ENCODE results near the gene IQCK.

Gene IQCK

GRCh38 chr16:19728636-19728965, 10.5 kb downstream of the IQCK start:
- H3K9me3 Mint-ChIP-seq: no peaks in the 10 kb centered on the region
- H3K4me1 Mint-ChIP-seq: no peaks in the 10 kb centered on the region
- no peak overlapping the region for H3K27ac Mint-ChIP-seq
- ATAC-seq (no peak), DNase-seq (no peak)
- H3K27me3 Mint-ChIP-seq: no peaks in the 10 kb centered on the region
- H3K4me3 Mint-ChIP-seq: no peak overlapping the region

GRCh38 chr16:19733551-19733950, 15.5 kb downstream of the IQCK start:
- Mint-ChIP-seq H3K9me3 (no peaks in the 10 kb centered on the region), H3K4me1 (no peaks in the 10 kb centered on the region), H3K4me3 (no peak overlapping the region), H3K27me3 (no peaks in the 10 kb centered on the region), H3K27ac (no peak overlapping the region)
- ATAC-seq: no peak
- no peak for DNase-seq

GRCh38 chr16:19735074-19735867, 17.2 kb downstream of the IQCK start:
- H3K9me3 Mint-ChIP-seq: no peaks in the 10 kb centered on the region
- ATAC-seq: no peak

DNA sequence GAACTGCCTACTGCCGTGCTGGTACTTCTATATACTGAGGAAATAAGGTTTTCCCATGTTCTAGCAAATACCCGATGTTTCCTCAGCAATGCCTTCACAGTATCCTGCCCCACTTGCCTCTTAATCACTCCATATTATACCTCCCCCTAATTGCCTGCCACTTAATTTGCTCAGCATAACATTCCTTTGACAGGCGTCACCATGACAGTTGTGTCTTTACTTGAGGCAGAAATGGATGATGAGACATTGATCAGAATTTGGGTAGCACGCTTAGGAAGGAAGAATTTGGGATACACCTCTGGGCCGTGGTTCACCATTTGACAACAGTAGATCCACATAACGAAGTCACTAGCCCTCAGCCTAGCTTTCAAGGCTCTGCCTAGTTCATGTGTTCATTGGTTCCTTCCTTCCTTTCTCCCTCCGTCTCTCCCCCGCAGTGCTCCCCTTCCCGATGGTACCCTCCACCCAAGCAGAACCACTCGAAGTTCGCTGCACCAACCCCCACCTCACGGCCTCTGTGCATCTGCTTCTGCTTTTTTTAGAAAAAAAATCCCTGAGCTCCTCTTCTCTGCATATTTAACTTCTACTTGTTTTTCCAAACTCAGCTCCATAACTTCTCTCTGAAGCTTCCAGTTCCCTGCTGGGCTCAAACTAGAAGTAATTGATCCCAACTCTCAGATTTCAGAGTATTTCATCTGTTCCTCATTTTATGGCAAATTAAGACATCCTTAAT, 19.4 kb downstream of the IQCK start:
- Mint-ChIP-seq H3K4me1 (no peaks in the 10 kb centered on the region), H3K9me3 (no peaks in the 10 kb centered on the region), H3K27ac (no peak overlapping the region), H3K4me3 (no peak overlapping the region), H3K27me3 (no peaks in the 10 kb centered on the region)
- ATAC-seq (no peak), DNase-seq (no peak)

More at GRCh38 chr16:19735074-19735867, 17.2 kb downstream of the IQCK start:
- Mint-ChIP-seq H3K4me3 (no peak overlapping the region), H3K27ac (no peak overlapping the region), H3K27me3 (no peaks in the 10 kb centered on the region), H3K4me1 (no peaks in the 10 kb centered on the region)
- DNase-seq: no peak

DNA sequence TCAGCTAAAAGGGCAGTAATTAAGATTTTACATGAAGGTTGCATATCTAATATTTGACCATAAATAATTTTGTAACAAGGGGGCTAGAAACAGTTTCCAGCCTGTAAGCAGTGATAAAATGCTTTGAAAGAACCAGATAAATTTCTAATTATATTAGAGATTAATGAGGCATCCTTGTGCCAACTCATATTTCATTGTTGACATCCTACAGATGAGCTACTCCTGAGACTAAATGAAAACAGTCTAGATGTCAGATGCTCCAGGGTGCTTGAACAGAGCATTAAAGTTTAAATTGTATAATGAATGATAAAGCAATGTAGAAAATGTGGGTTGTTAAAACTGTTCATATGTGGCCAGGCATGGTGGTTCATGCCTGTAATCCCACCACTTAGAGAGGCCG, 23.3 kb downstream of the IQCK start:
- ATAC-seq: no peak
- H3K4me1 Mint-ChIP-seq: no peaks in the 10 kb centered on the region
- no peak for DNase-seq
- no peaks in the 10 kb centered on the region for H3K9me3 Mint-ChIP-seq
- no peak overlapping the region for H3K27ac Mint-ChIP-seq
- H3K4me3 Mint-ChIP-seq: no peak overlapping the region
- H3K27me3 Mint-ChIP-seq: no peaks in the 10 kb centered on the region

- H3K9me3 Mint-ChIP-seq: no peaks in the 10 kb centered on the region
- ATAC-seq: no peak
- H3K4me1 Mint-ChIP-seq: no peaks in the 10 kb centered on the region
- DNase-seq: no peak
- no peaks in the 10 kb centered on the region for H3K27me3 Mint-ChIP-seq
- no peak overlapping the region for H3K27ac Mint-ChIP-seq
- no peak overlapping the region for H3K4me3 Mint-ChIP-seq
Observed at GRCh38 chr16:19743816-19744159, 25.7 kb downstream of the IQCK start.

- Mint-ChIP-seq H3K27ac (no peak overlapping the region), H3K27me3 (no peaks in the 10 kb centered on the region), H3K4me1 (no peaks in the 10 kb centered on the region), H3K4me3 (no peak overlapping the region), H3K9me3 (no peaks in the 10 kb centered on the region)
- DNase-seq (no peak), ATAC-seq (no peak)
Observed at GRCh38 chr16:19744670-19745069, 26.6 kb downstream of the IQCK start.

DNA sequence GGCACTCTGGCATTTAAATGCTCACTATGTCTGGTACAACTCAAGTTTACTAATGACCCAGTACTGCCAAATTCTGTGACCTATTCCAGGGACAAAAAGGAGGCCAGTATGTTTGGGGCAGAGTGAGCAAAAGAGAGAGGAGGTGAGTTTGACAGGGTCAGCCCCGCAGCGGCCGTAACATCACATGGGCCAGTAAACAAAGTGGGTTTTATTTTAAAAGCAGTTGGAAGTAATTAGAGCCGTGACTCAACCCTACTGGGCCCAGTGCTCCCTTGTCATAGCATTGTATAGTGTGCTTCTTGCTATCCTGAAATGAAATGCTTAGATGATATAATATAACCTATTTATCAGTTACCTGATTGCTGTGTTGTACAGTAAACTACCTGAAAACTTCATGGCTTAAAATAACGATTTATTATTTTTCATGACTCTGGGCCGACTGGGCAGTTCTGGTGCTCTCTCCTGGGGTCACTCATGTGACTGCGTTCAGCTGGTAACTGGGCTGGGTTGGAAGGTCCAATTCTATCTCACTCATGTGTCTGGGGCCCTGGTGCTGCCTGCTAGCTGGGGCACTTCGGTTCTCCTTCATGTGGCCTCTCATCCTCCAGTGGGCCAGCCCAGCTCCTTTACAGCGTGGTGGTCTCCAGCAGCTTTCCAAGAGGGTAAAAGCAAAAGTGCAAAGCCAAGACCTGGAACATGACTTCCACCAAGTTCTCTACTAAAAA, 27.4 kb downstream of the IQCK start:
- Mint-ChIP-seq H3K9me3 (no peaks in the 10 kb centered on the region), H3K27ac (peak overlapping the region in 1 of 2 donors; percentile 29)
- no peak for ATAC-seq

GRCh38 chr16:19746561-19746960, 28.5 kb downstream of the IQCK start:
- H3K27ac Mint-ChIP-seq: no peak overlapping the region
- H3K4me3 Mint-ChIP-seq: no peak overlapping the region
- no peak for ATAC-seq
- no peaks in the 10 kb centered on the region for H3K9me3 Mint-ChIP-seq
- H3K27me3 Mint-ChIP-seq: no peaks in the 10 kb centered on the region
- DNase-seq: no peak
- H3K4me1 Mint-ChIP-seq: no peaks in the 10 kb centered on the region

More for the DNA sequence above, 27.4 kb downstream of the IQCK start:
- Mint-ChIP-seq H3K27me3 (no peaks in the 10 kb centered on the region), H3K4me1 (no peaks in the 10 kb centered on the region), H3K4me3 (no peak overlapping the region)
- DNase-seq: no peak

- Mint-ChIP-seq H3K27me3 (no peaks in the 10 kb centered on the region), H3K27ac (no peak overlapping the region), H3K4me3 (no peak overlapping the region), H3K9me3 (no peaks in the 10 kb centered on the region), H3K4me1 (no peaks in the 10 kb centered on the region)
- DNase-seq (no peak), ATAC-seq (no peak)
Observed at GRCh38 chr16:19748389-19749168, 30.5 kb downstream of the IQCK start.

- Mint-ChIP-seq H3K27ac (no peak overlapping the region), H3K4me3 (no peak overlapping the region), H3K27me3 (no peaks in the 10 kb centered on the region), H3K9me3 (no peaks in the 10 kb centered on the region), H3K4me1 (no peaks in the 10 kb centered on the region)
- DNase-seq: no peak
- ATAC-seq: no peak
Observed at GRCh38 chr16:19749571-19750080, 31.6 kb downstream of the IQCK start.

DNA sequence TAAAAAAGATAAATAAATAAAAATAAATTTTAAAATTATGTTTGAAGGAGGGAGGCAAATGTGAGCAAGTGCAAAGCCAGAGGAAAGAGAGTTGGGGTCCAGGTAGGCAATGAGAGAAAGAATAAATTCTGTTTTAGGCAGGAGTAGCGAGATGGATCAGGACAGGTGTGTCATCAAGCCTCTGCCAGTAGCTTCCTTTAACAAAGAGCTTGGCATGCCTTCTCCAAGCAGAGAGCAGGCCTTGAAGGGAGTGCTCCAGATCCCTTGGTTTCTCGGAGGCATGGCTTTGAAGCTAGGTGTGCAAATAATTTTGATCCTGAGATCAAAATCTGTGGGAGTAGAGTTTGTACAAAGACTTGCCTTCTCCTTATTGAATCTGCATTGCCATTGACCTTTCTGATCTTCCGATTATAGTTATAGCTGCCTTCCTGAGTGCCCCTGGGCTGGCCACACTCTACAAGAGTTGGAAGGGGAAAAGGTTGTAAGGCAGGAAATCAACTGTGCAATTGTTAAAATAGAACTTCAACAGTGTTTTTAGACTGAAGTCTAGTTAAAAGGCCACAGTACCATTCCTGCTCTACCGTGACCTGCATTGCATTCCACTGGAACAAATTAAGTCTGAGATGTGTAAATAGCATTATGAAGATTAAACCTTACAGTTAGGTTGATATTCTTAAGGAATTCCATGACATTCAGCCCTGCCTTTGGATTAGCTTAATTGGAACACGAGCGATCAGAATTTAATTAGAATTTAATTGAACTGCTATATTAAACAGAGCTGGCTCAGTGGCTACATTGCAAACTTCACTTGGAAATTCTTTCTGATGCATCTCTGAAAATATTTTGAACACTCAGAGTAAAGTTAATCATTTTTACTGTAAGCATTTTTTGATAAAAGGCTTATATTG, 33.7 kb downstream of the IQCK start:
- Mint-ChIP-seq H3K4me3 (no peak overlapping the region), H3K4me1 (no peaks in the 10 kb centered on the region), H3K27me3 (no peaks in the 10 kb centered on the region), H3K27ac (no peak overlapping the region), H3K9me3 (no peaks in the 10 kb centered on the region)
- DNase-seq (no peak), ATAC-seq (no peak)

GRCh38 chr16:19753815-19754643, 36.0 kb downstream of the IQCK start:
- Mint-ChIP-seq H3K4me1 (no peaks in the 10 kb centered on the region), H3K4me3 (no peak overlapping the region), H3K27ac (no peak overlapping the region), H3K27me3 (no peaks in the 10 kb centered on the region), H3K9me3 (no peaks in the 10 kb centered on the region)
- no peak for ATAC-seq
- no peak for DNase-seq

DNA sequence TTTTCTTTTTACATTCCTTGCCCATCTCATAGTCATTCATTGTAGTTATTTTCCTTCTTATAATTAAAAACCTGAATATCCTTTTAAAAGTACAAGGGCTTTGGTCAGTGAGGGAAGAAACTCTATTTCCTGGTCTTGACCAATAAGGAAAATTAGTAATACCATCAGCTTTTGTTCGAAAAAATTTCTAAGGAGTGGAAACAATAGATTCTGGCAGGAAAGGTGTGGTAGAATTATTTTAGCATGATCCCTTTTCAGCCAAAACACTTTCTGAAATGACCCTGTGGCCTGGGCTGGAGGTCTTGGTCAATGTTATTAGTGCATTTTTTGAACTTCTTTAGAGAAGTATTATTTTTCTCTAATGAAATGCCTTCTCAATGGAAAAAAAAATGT, 36.6 kb downstream of the IQCK start:
- no peak overlapping the region for H3K27ac Mint-ChIP-seq

More for the DNA sequence above, 36.6 kb downstream of the IQCK start:
- Mint-ChIP-seq H3K27me3 (no peaks in the 10 kb centered on the region), H3K4me1 (no peaks in the 10 kb centered on the region), H3K4me3 (no peak overlapping the region), H3K9me3 (no peaks in the 10 kb centered on the region)
- ATAC-seq (no peak), DNase-seq (no peak)

All from stimulated activated naive CD8-positive, alpha-beta T cell treated with anti-CD3 and anti-CD28 coated beads, Interleukin-15, amount 100 ng/mL, for 72 hours (primary cell).